IMR-90 (cell line): ENCODE data around the gene ZSCAN29.

Source experiments
- BHLHE40 ChIP-seq: fragments of 150-350 bp; IDR thresholded peaks from 2 replicates; pipeline ENCODE4 v1.6.1; 2016; ENCODE audit warnings: mild to moderate bottlenecking, low read depth, low read length
- ELK1 ChIP-seq: fragments of 150-350 bp; IDR thresholded peaks from 2 replicates; pipeline ENCODE4 v1.6.1; 2016; ENCODE audit warnings: low read depth, mild to moderate bottlenecking, low read length, moderate library complexity, borderline replicate concordance
- MXI1 ChIP-seq: IDR thresholded peaks from 2 replicates; pipeline ENCODE4 v1.6.1; 2012; ENCODE audit warnings: low read depth, mild to moderate bottlenecking, low read length, moderate library complexity, borderline replicate concordance
- POLR2A ChIP-seq: IDR thresholded peaks from 2 replicates; pipeline ENCODE4 v1.6.1; 2012; ENCODE audit warnings: mild to moderate bottlenecking, low read depth, low read length
- RCOR1 ChIP-seq: IDR thresholded peaks from 2 replicates; pipeline ENCODE4 v1.6.1; 2012; ENCODE audit warnings: mild to moderate bottlenecking, low read length, improper control_type of control experiment; ENCODE audit not compliant: insufficient replicate concordance
- SMC3 ChIP-seq: fragments of 150-350 bp; IDR thresholded peaks from 2 replicates; pipeline ENCODE4 v1.6.1; 2016; ENCODE audit warnings: low read depth, mild to moderate bottlenecking, antibody characterized with exemption, low read length, moderate library complexity
- USF2 ChIP-seq: fragments of 150-350 bp; IDR thresholded peaks from 2 replicates; pipeline ENCODE4 v1.6.1; 2017; ENCODE audit warnings: mild to moderate bottlenecking, antibody characterized with exemption, low read length, low read depth
- TF ChIP-seq, protein P1 (sequence below): conservative IDR thresholded peaks from 2 replicates; pipeline ENCODE4 v1.5.1; 2012; ENCODE audit warnings: mild to moderate bottlenecking, low read depth, low read length, improper control_type of control experiment

DNA sequence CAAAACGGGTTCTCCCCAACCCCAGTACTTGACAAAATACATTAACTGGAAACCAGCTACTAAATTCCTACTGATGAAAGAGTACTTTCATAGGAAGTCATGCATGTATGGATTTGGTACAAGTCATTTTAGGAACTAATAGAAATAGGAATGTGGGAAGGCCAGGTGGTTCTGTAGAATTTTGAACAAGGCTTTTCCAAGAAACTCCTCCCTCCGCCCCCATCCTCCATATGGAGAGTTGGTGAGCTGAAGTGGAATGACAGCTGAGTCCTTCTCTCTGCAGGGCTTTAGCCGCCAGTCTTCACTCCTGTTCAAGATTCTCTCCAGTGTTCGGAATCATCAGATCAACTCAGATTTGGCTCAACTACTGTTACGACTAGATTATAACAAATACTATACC lies 33.3 kb upstream of the ZSCAN29 start:
- no peak for TF ChIP-seq USF2
- TF ChIP-seq, protein P1, sequence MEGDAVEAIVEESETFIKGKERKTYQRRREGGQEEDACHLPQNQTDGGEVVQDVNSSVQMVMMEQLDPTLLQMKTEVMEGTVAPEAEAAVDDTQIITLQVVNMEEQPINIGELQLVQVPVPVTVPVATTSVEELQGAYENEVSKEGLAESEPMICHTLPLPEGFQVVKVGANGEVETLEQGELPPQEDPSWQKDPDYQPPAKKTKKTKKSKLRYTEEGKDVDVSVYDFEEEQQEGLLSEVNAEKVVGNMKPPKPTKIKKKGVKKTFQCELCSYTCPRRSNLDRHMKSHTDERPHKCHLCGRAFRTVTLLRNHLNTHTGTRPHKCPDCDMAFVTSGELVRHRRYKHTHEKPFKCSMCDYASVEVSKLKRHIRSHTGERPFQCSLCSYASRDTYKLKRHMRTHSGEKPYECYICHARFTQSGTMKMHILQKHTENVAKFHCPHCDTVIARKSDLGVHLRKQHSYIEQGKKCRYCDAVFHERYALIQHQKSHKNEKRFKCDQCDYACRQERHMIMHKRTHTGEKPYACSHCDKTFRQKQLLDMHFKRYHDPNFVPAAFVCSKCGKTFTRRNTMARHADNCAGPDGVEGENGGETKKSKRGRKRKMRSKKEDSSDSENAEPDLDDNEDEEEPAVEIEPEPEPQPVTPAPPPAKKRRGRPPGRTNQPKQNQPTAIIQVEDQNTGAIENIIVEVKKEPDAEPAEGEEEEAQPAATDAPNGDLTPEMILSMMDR = no peak
- no peak for TF ChIP-seq POLR2A
- no peak for TF ChIP-seq RCOR1
- TF ChIP-seq SMC3 = no peak
- TF ChIP-seq BHLHE40 = no peak
- no peak for TF ChIP-seq MXI1
- no peak for TF ChIP-seq ELK1
